AG04450 (cell line): ENCODE data around the gene ZSCAN5A. TPM values are rescaled to one million over a fixed set of nuclear protein-coding genes. Genes with fewer than 3 reads are reported as not detected.

Experiments used
- CTCF ChIA-PET: fragments of 300-600, 350-600 bp; formaldehyde crosslinking; extraction: SDS; loops from one replicate; lab custom pipeline; 2022; ENCODE audit warnings: antibody characterized with exemption, inconsistent platforms; lab: Charles Lee
- POLR2A ChIA-PET: fragments of 350-600 bp; formaldehyde crosslinking; extraction: SDS; loops from one replicate; lab custom pipeline; 2021; ENCODE audit warnings: antibody characterized with exemption, inconsistent platforms; lab: Yijun Ruan, JAX
- DNase-seq: peaks from one replicate; pipeline ENCODE4 v3.0.0-alpha.2; 2011; ENCODE audit warnings: low read depth, low spot score
- H3K27ac ChIP-seq: one replicate; pipeline ENCODE4 v1.5.1; 2012; ENCODE audit warnings: low read depth, low read length, control low read depth
- H3K27me3 ChIP-seq: one replicate; pipeline ENCODE4 v1.6.0; 2012; ENCODE audit warnings: low read length; ENCODE audit not compliant: control insufficient read depth, insufficient read depth
- H3K4me3 ChIP-seq: 2 replicates; pipeline ENCODE4 v1.5.1; 2011; ENCODE audit warnings: mild to moderate bottlenecking, low read depth, low read length, control low read depth
- H3K9me3 ChIP-seq: 2 replicates; pipeline ENCODE4 v1.5.1; 2012; ENCODE audit warnings: low read length; ENCODE audit not compliant: control insufficient read depth, insufficient read depth
- polyA plus RNA-seq: library from polyadenylated mRNA; depleted of rRNA; stranded (reverse); fragments of >200 nt; gene quantifications from 2 replicates; pipeline ENCODE4 v1.2.3, GENCODE V29; 2011; rRNA removed
- small RNA-seq: library from RNA; depleted of rRNA; stranded (forward); fragments of <200 nt; gene quantifications from one replicate; pipeline ENCODE3, GENCODE V24; 2012; ENCODE audit warnings: low read depth; ENCODE audit not compliant: insufficient read length
- TF ChIP-seq, protein P1 (sequence below): IDR thresholded peaks from 2 replicates; pipeline ENCODE4 v1.5.1; 2011; ENCODE audit warnings: low read depth, low read length, control low read depth, inconsistent platforms

Gene ZSCAN5A
- polyA plus RNA-seq, 1 experiment = 3.7 TPM

DNA sequence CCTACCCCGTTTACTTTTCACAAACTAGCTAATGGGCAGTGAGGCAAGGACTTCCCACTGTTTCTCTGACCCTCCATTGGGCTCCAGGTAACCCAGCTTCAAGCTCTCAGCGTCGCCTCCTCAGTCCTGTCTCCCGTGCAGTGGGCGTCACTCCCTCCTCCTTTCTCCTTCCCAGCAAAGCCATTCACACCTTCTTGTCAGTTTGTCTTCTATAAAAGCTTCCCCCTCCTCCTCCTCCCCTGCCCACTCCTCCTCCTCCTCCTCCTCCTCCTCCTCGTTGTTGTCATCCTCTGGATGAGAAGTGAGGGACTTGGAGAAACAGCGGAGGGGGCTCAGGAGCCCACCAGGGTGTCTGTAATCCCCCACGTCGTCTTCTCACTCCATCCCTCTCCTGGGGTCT lies 140.6 kb downstream of the ZSCAN5A start:
- CTCF ChIA-PET = interaction anchor here (1.0 to 10.6 kb wide), 4 partner anchors 88 to 107 kb away, joined by 3 to 140 read pairs (median 22); no protein-coding TSS in a partner anchor
- POLR2A ChIA-PET = no interaction called here
- no peak overlapping the region for H3K4me3 ChIP-seq
- peaks cover 4% of the 10 kb centered on the region for H3K27me3 ChIP-seq
- H3K9me3 ChIP-seq = no peaks in the 10 kb centered on the region; the same call in 1 of the 2 replicates
- TF ChIP-seq, protein P1, sequence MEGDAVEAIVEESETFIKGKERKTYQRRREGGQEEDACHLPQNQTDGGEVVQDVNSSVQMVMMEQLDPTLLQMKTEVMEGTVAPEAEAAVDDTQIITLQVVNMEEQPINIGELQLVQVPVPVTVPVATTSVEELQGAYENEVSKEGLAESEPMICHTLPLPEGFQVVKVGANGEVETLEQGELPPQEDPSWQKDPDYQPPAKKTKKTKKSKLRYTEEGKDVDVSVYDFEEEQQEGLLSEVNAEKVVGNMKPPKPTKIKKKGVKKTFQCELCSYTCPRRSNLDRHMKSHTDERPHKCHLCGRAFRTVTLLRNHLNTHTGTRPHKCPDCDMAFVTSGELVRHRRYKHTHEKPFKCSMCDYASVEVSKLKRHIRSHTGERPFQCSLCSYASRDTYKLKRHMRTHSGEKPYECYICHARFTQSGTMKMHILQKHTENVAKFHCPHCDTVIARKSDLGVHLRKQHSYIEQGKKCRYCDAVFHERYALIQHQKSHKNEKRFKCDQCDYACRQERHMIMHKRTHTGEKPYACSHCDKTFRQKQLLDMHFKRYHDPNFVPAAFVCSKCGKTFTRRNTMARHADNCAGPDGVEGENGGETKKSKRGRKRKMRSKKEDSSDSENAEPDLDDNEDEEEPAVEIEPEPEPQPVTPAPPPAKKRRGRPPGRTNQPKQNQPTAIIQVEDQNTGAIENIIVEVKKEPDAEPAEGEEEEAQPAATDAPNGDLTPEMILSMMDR = no peak
- no peak for DNase-seq
- no peak overlapping the region for H3K27ac ChIP-seq

Small RNA genes within 50 kb of the gene (small RNA-seq; reads per million reads assigned to genes)
- gene RF00019 = not detected

Other genes with a start within 250 kb of the ZSCAN5A start
- 4.5 and 8.5 TPM in 2 replicates for gene ZNF787, start 193.5 kb downstream of the ZSCAN5A start, polyA plus RNA-seq
- gene ZNF444, start 173.6 kb downstream of the ZSCAN5A start, polyA plus RNA-seq = 9.9 and 11.6 TPM in 2 replicates
- not detected in 2 replicates for gene GALP, start 138.8 kb downstream of the ZSCAN5A start, polyA plus RNA-seq
- gene ZSCAN5B, start 117.1 kb downstream of the ZSCAN5A start, polyA plus RNA-seq = not detected in 2 replicates
- gene ZSCAN5C, start 112.6 kb downstream of the ZSCAN5A start, polyA plus RNA-seq = not detected in 2 replicates
- not detected in 2 replicates for gene EDDM13, start 42.1 kb downstream of the ZSCAN5A start, polyA plus RNA-seq
- 3.1 and 3.9 TPM in 2 replicates for gene ZNF582, start 78.7 kb upstream of the ZSCAN5A start, polyA plus RNA-seq
- 4.5 and 6.2 TPM in 2 replicates for gene ZNF583, start 89.5 kb upstream of the ZSCAN5A start, polyA plus RNA-seq
- 3.4 and 4.4 TPM in 2 replicates for gene ZNF667, start 162.5 kb upstream of the ZSCAN5A start, polyA plus RNA-seq
- gene ZNF471, start 193.0 kb upstream of the ZSCAN5A start, polyA plus RNA-seq = 4.4 and 5.6 TPM in 2 replicates
- 5.0 and 6.5 TPM in 2 replicates for gene ZFP28, start 224.1 kb upstream of the ZSCAN5A start, polyA plus RNA-seq